Panc1 (cell line): ENCODE results near the gene AQP1.

Source experiments
- POLR2AphosphoS5 ChIP-seq: IDR thresholded peaks from 2 replicates; pipeline ENCODE4 v1.6.1; 2012; ENCODE audit warnings: mild to moderate bottlenecking, low read depth, low read length, moderate library complexity
- SIN3A ChIP-seq: IDR thresholded peaks from 2 replicates; pipeline ENCODE4 v1.6.1; 2012; ENCODE audit warnings: low read depth, mild to moderate bottlenecking, low read length, moderate library complexity, borderline replicate concordance; ENCODE audit not compliant: insufficient read depth
- TCF7L2 ChIP-seq: IDR thresholded peaks from 2 replicates; pipeline ENCODE4 v1.6.1; 2011; ENCODE audit warnings: mild to moderate bottlenecking, low read depth, low read length, inconsistent platforms
- TF ChIP-seq, protein P1 (sequence below), 2 experiments: IDR thresholded peaks; 2 replicates each; pipeline ENCODE4 v1.6.1; 2011 to 2012; ENCODE audit warnings: low read depth in 2 of 2, control low read depth in 1 of 2, low read length in 1 of 2, mild to moderate bottlenecking in 1 of 2, moderate library complexity in 1 of 2; ENCODE audit not compliant: insufficient read depth in 1 of 2
- TF ChIP-seq, protein P2 (sequence below): fragments of 450-650 bp; IDR thresholded peaks from 2 replicates; pipeline ENCODE4 v1.5.1; 2017; ENCODE audit warnings: mild to moderate bottlenecking

DNA sequence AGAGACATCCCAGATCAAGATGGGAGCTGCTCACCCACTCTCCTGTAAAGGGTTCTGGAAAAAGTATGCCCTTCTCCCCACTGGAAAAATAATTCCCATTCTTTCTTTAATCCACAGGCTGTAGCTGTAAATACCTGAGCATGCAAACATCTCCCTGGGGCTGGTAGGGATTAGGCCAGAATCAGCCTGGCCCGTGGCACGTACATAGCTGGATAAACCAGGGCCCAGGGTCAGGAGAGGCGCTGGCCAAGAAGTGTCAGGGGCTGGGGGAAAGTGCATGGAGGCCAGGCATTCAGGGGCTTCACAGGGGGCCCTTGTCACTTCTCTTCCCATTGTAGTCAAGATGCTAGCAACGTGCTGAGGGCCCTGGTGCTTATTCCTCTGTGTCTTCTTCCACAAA, 30.7 kb upstream of the AQP1 start:
- TF ChIP-seq, protein P1, sequence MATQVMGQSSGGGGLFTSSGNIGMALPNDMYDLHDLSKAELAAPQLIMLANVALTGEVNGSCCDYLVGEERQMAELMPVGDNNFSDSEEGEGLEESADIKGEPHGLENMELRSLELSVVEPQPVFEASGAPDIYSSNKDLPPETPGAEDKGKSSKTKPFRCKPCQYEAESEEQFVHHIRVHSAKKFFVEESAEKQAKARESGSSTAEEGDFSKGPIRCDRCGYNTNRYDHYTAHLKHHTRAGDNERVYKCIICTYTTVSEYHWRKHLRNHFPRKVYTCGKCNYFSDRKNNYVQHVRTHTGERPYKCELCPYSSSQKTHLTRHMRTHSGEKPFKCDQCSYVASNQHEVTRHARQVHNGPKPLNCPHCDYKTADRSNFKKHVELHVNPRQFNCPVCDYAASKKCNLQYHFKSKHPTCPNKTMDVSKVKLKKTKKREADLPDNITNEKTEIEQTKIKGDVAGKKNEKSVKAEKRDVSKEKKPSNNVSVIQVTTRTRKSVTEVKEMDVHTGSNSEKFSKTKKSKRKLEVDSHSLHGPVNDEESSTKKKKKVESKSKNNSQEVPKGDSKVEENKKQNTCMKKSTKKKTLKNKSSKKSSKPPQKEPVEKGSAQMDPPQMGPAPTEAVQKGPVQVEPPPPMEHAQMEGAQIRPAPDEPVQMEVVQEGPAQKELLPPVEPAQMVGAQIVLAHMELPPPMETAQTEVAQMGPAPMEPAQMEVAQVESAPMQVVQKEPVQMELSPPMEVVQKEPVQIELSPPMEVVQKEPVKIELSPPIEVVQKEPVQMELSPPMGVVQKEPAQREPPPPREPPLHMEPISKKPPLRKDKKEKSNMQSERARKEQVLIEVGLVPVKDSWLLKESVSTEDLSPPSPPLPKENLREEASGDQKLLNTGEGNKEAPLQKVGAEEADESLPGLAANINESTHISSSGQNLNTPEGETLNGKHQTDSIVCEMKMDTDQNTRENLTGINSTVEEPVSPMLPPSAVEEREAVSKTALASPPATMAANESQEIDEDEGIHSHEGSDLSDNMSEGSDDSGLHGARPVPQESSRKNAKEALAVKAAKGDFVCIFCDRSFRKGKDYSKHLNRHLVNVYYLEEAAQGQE (IDR thresholded peaks at IDR 0.05; ENCODE audit: insufficient read depth in 1 of 2, low read depth in 2 of 2, low read length in 1 of 2) = no peak
- no peak for TF ChIP-seq POLR2AphosphoS5
- TF ChIP-seq, protein P2, sequence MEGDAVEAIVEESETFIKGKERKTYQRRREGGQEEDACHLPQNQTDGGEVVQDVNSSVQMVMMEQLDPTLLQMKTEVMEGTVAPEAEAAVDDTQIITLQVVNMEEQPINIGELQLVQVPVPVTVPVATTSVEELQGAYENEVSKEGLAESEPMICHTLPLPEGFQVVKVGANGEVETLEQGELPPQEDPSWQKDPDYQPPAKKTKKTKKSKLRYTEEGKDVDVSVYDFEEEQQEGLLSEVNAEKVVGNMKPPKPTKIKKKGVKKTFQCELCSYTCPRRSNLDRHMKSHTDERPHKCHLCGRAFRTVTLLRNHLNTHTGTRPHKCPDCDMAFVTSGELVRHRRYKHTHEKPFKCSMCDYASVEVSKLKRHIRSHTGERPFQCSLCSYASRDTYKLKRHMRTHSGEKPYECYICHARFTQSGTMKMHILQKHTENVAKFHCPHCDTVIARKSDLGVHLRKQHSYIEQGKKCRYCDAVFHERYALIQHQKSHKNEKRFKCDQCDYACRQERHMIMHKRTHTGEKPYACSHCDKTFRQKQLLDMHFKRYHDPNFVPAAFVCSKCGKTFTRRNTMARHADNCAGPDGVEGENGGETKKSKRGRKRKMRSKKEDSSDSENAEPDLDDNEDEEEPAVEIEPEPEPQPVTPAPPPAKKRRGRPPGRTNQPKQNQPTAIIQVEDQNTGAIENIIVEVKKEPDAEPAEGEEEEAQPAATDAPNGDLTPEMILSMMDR = no peak
- TF ChIP-seq TCF7L2 = no peak
- TF ChIP-seq SIN3A = no peak
